Raji (cell line): ENCODE data around the gene BACE1-AS.

Source experiments
- POLR2A ChIP-seq: IDR thresholded peaks from 2 replicates; pipeline ENCODE4 v1.6.1; 2011; ENCODE audit warnings: low read depth, low read length, control low read depth; ENCODE audit not compliant: insufficient read depth

Gene BACE1-AS

DNA sequence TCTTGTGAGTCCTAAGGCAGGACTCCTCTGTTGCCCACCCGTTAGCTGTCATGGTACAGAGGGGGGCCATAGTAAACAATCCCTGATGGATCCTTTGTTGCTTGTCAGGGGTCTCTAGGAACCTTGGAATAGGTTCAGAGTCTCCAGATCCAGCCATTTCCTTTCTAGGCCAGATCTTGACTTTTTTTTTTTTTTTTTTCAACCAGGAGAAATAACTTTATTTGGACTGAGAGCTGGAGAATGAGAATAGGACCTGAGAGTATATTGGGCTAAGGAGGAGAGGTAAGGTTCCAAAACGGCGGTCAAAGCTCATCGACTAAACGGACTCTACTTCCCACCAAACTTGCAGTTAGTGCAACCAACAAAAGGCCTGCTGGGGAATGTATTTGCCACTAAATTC lies 44.3 kb downstream of the BACE1-AS start:
- no peak for TF ChIP-seq POLR2A

DNA sequence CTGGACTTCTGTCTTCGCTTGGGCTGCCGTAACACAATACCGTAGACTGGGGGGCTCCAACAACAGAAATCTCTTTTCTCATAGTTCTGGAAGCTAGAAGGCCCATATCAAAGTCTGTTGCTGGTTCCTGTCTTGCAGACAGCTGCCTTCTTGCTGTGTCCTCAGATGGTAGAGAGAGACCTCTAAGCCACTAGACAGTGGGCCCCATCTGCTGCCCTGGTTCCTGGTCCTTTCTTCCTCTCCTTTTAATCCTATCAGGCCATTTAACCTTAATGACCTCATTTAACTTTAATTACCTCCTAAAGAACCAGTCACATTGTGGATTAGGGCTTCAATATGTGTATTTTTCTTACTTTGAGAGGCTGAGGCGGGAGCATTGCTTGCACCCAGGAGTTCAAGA lies 45.9 kb downstream of the BACE1-AS start:
- TF ChIP-seq POLR2A, result no peak
